ENCODE measurements around the gene FTCD. TPM values are rescaled to one million over a fixed set of nuclear protein-coding genes. Genes with fewer than 3 reads are reported as not detected.
A peak's percentile ranks its signal among the peaks of the same experiment; 100 is the strongest.

The FTCD gene
- total and polyA plus RNA-seq, 9 of the 15 experiments (the other 6 are each of a cell fraction or from before 2014, with no cell fraction given): 0.11 to 1.6 (median 0.67) TPM; not detected in 5

DNA sequence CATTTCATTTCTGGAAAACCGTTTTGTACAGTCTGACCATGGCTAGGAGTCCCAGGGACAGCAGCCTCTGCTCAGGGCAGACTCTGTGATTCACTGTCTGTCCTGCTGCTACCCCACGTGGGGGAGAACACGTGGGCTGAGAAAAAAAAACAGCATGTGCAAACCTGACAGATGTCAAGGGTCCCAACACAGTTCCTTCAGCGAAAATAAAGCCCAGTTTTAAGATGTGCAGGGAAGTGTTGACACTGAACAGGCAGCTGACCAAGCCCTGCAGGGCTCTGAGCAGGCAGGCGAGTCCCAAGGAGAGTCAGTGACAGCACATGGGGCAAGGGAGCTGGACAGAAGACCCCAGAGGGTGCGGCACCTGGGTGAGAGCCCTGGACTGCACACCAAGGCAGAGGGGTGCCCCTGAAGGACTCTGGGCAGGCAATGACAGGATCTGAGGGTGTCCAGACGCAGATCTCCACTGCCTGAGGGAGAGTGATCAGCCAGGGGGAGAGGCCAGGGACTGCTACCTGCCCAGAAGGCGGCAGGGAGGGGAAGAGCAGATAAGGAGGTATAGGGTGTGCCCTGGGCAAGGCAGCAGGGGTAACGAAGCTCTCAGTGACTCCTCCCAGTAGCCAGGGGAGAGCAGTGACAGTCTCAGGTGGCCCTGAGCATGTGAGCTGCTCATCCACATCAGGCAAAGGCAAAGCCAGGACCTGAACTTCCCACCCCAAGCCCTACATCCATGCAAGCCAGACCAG, 34.0 kb upstream of the FTCD start (continued):
- TF ChIP-seq, protein P1, sequence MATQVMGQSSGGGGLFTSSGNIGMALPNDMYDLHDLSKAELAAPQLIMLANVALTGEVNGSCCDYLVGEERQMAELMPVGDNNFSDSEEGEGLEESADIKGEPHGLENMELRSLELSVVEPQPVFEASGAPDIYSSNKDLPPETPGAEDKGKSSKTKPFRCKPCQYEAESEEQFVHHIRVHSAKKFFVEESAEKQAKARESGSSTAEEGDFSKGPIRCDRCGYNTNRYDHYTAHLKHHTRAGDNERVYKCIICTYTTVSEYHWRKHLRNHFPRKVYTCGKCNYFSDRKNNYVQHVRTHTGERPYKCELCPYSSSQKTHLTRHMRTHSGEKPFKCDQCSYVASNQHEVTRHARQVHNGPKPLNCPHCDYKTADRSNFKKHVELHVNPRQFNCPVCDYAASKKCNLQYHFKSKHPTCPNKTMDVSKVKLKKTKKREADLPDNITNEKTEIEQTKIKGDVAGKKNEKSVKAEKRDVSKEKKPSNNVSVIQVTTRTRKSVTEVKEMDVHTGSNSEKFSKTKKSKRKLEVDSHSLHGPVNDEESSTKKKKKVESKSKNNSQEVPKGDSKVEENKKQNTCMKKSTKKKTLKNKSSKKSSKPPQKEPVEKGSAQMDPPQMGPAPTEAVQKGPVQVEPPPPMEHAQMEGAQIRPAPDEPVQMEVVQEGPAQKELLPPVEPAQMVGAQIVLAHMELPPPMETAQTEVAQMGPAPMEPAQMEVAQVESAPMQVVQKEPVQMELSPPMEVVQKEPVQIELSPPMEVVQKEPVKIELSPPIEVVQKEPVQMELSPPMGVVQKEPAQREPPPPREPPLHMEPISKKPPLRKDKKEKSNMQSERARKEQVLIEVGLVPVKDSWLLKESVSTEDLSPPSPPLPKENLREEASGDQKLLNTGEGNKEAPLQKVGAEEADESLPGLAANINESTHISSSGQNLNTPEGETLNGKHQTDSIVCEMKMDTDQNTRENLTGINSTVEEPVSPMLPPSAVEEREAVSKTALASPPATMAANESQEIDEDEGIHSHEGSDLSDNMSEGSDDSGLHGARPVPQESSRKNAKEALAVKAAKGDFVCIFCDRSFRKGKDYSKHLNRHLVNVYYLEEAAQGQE (IDR thresholded peaks at IDR 0.05; ENCODE audit: borderline replicate concordance): peak; percentile 30; the same call in 1 of the 2 replicates
- TF ChIP-seq, protein P1 (CRISPR knock-in tag; IDR thresholded peaks at IDR 0.05; ENCODE audit: low read depth): no peak
- TF ChIP-seq TEAD2 (tag; IDR thresholded peaks at IDR 0.05): no peak
- TF ChIP-seq, protein P2, sequence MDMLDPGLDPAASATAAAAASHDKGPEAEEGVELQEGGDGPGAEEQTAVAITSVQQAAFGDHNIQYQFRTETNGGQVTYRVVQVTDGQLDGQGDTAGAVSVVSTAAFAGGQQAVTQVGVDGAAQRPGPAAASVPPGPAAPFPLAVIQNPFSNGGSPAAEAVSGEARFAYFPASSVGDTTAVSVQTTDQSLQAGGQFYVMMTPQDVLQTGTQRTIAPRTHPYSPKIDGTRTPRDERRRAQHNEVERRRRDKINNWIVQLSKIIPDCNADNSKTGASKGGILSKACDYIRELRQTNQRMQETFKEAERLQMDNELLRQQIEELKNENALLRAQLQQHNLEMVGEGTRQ (CRISPR knock-in tag; IDR thresholded peaks at IDR 0.05): peak; percentile 79
- TF ChIP-seq HSF4 (CRISPR knock-in tag; IDR thresholded peaks at IDR 0.05; ENCODE audit: borderline replicate concordance): no peak
- peak; percentile 43; the same call in 1 of the 2 replicates for TF ChIP-seq CBFA2T2 (conservative IDR thresholded peaks at IDR 0.05)
- TF ChIP-seq MXI1 (IDR thresholded peaks at IDR 0.05; ENCODE audit: low read depth, low read length): peak; percentile 88
- TF ChIP-seq, protein P3, sequence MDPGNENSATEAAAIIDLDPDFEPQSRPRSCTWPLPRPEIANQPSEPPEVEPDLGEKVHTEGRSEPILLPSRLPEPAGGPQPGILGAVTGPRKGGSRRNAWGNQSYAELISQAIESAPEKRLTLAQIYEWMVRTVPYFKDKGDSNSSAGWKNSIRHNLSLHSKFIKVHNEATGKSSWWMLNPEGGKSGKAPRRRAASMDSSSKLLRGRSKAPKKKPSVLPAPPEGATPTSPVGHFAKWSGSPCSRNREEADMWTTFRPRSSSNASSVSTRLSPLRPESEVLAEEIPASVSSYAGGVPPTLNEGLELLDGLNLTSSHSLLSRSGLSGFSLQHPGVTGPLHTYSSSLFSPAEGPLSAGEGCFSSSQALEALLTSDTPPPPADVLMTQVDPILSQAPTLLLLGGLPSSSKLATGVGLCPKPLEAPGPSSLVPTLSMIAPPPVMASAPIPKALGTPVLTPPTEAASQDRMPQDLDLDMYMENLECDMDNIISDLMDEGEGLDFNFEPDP (CRISPR knock-in tag; IDR thresholded peaks at IDR 0.05): no peak
- TF ChIP-seq POLR2H (tag; IDR thresholded peaks at IDR 0.05; ENCODE audit: low read depth): no peak
- TF ChIP-seq EGR1 (conservative IDR thresholded peaks at IDR 0.05): 0 out of 2 replicates have a peak, but pooled peaks have one; percentile 29
- TF ChIP-seq, protein P4, sequence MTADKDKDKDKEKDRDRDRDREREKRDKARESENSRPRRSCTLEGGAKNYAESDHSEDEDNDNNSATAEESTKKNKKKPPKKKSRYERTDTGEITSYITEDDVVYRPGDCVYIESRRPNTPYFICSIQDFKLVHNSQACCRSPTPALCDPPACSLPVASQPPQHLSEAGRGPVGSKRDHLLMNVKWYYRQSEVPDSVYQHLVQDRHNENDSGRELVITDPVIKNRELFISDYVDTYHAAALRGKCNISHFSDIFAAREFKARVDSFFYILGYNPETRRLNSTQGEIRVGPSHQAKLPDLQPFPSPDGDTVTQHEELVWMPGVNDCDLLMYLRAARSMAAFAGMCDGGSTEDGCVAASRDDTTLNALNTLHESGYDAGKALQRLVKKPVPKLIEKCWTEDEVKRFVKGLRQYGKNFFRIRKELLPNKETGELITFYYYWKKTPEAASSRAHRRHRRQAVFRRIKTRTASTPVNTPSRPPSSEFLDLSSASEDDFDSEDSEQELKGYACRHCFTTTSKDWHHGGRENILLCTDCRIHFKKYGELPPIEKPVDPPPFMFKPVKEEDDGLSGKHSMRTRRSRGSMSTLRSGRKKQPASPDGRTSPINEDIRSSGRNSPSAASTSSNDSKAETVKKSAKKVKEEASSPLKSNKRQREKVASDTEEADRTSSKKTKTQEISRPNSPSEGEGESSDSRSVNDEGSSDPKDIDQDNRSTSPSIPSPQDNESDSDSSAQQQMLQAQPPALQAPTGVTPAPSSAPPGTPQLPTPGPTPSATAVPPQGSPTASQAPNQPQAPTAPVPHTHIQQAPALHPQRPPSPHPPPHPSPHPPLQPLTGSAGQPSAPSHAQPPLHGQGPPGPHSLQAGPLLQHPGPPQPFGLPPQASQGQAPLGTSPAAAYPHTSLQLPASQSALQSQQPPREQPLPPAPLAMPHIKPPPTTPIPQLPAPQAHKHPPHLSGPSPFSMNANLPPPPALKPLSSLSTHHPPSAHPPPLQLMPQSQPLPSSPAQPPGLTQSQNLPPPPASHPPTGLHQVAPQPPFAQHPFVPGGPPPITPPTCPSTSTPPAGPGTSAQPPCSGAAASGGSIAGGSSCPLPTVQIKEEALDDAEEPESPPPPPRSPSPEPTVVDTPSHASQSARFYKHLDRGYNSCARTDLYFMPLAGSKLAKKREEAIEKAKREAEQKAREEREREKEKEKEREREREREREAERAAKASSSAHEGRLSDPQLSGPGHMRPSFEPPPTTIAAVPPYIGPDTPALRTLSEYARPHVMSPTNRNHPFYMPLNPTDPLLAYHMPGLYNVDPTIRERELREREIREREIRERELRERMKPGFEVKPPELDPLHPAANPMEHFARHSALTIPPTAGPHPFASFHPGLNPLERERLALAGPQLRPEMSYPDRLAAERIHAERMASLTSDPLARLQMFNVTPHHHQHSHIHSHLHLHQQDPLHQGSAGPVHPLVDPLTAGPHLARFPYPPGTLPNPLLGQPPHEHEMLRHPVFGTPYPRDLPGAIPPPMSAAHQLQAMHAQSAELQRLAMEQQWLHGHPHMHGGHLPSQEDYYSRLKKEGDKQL (CRISPR knock-in tag; IDR thresholded peaks at IDR 0.05; ENCODE audit: borderline replicate concordance): 0 out of 2 replicates have a peak, but pooled peaks have one; percentile 29
